SK-N-MC (cell line): ENCODE results near the gene DDX1.

ENCODE experiments used
- EZH2 ChIP-seq: fragments of 200-600 bp; sonication (generic); IDR thresholded peaks from one replicate; pipeline ENCODE4 v1.6.1; 2017; ENCODE audit warnings: antibody characterized with exemption
- FOXP2 ChIP-seq: optimal IDR thresholded peaks from 2 replicates; pipeline ENCODE3; 2011; ENCODE audit warnings: mild to moderate bottlenecking, moderate library complexity; ENCODE audit not compliant: insufficient read depth; ENCODE audit errors: extremely low read length, control extremely low read depth
- POLR2AphosphoS5 ChIP-seq: IDR thresholded peaks from 2 replicates; pipeline ENCODE4 v1.6.1; 2012; ENCODE audit warnings: mild to moderate bottlenecking, low read depth, low read length, borderline replicate concordance

- TF ChIP-seq EZH2 (no peak), POLR2AphosphoS5 (no peak), FOXP2 (no peak)
These were observed 3.2 kb upstream of the DDX1 start for GRCh38 chr2:15588329-15588919.
